Activated CD8-positive, alpha-beta T cell treated with anti-CD3 and anti-CD28 coated beads, Interleukin-2, amount 10 ng/mL, durations not matched to agents 7 days and 5 days (primary cell): ENCODE measurements around the gene MAP1LC3B. TPM values are rescaled to one million over a fixed set of nuclear protein-coding genes. Genes with fewer than 3 reads are reported as not detected.
A peak's percentile ranks its signal among the peaks of the same experiment; 100 is the strongest.

Source experiments
- ATAC-seq: fragments of 150-1000 bp; cut with Tn5 transposase; one replicate; pipeline ENCODE4 v1.10.0; 2021; ENCODE audit warnings: moderate library complexity
- CTCF ChIA-PET: fragments of 350-600 bp; sonication (Branson Sonifier 250); formaldehyde crosslinking; loops from one replicate; lab custom pipeline; 2021; ENCODE audit warnings: antibody characterized with exemption; lab: Charles Lee
- POLR2A ChIA-PET: fragments of 350-600 bp; sonication (Branson Sonifier 250); formaldehyde crosslinking; loops from one replicate; lab custom pipeline; 2021; ENCODE audit warnings: antibody characterized with exemption; lab: Charles Lee
- DNase-seq: peaks from one replicate; pipeline ENCODE4 v3.0.0-alpha.2; 2020
- H3K27ac Mint-ChIP-seq: one replicate; pipeline ENCODE4 v1.8.0; 2021; ENCODE audit warnings: mild to moderate bottlenecking, mixed read lengths
- H3K27me3 Mint-ChIP-seq: one replicate; pipeline ENCODE4 v1.8.0; 2021; ENCODE audit warnings: low read depth, mixed read lengths
- H3K36me3 Mint-ChIP-seq: one replicate; pipeline ENCODE4 v1.8.0; 2021; ENCODE audit warnings: low read depth, mixed read lengths
- H3K4me1 Mint-ChIP-seq: one replicate; pipeline ENCODE4 v1.8.0; 2021; ENCODE audit warnings: low read depth, mixed read lengths
- H3K4me3 Mint-ChIP-seq: one replicate; pipeline ENCODE4 v1.8.0; 2021; ENCODE audit warnings: mild to moderate bottlenecking, mixed read lengths
- H3K9me3 Mint-ChIP-seq: one replicate; pipeline ENCODE4 v1.8.0; 2022; ENCODE audit warnings: mixed read lengths; ENCODE audit not compliant: insufficient read depth
- total RNA-seq, 2 experiments: library from RNA; stranded (reverse); gene quantifications; one replicate each; pipeline ENCODE4 v1.2.3, GENCODE V29; 2021

The MAP1LC3B gene
- total RNA-seq, 2 experiments from 2014 or later: 40.2 to 45.3 TPM

DNA sequence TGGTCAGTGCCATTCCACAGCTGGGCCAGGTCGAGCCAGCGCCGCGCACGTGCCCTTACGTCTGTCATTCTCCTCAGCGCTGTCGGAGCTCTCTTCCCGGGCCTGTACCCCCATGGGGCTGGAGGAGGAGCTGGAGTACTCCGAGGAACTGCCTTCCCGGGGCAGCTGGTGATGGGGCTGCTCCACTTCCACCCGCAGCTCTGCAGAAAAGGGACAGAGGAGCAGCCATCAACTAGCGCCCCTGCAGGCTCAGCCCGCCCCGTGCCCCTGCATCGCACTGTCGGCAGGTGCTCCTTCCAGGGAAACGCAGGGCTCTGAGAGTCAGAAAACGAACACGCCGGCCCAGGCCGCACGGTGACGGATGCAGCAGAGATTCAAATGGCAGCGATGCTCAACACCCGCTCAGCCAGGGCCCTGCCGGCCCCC lies 20.9 kb downstream of the MAP1LC3B start:
- DNase-seq (no peak), ATAC-seq (no peak)
- Mint-ChIP-seq H3K4me3 (no peak overlapping the region), H3K27me3 (no peaks in the 10 kb centered on the region), H3K36me3 (no peaks in the 10 kb centered on the region), H3K27ac (no peak overlapping the region), H3K4me1 (no peaks in the 10 kb centered on the region), H3K9me3 (no peaks in the 10 kb centered on the region)
- CTCF ChIA-PET: no interaction called here
- POLR2A ChIA-PET: interaction anchor here (0.7 kb wide), 1 partner anchor 1169 kb away, joined by 3 read pairs; no protein-coding TSS in a partner anchor

GRCh38 chr16:87414251-87414680 lies 22.1 kb downstream of the MAP1LC3B start:
- no peaks in the 10 kb centered on the region for H3K9me3 Mint-ChIP-seq
- H3K27ac Mint-ChIP-seq: no peak overlapping the region
- ATAC-seq (no peak), DNase-seq (no peak)
- no peak overlapping the region for H3K4me3 Mint-ChIP-seq
- H3K27me3 Mint-ChIP-seq: no peaks in the 10 kb centered on the region
- no peaks in the 10 kb centered on the region for H3K4me1 Mint-ChIP-seq
- ChIA-PET CTCF (no interaction called here), POLR2A (no interaction called here)
- no peaks in the 10 kb centered on the region for H3K36me3 Mint-ChIP-seq

DNA sequence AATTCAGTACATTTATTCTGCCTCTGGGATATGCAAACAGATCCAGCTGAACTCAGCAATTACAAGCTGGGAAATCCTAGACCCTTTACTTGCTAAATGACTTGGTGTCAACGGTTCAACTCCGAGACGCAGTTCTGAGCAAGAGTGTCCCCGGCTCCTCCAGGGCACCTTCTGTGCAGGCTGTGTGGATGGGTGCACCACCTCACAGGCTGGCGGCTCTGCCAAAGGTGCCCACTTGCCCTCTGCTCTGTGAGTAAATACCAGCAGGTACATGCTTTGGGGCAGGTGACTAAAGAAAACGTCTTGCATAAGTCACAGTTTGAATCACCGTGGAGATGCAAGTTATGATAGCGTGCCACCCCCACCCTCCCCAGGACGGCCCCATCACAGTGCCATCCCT lies 23.3 kb downstream of the MAP1LC3B start:
- H3K36me3 Mint-ChIP-seq: no peaks in the 10 kb centered on the region
- H3K27me3 Mint-ChIP-seq: no peaks in the 10 kb centered on the region

DNA sequence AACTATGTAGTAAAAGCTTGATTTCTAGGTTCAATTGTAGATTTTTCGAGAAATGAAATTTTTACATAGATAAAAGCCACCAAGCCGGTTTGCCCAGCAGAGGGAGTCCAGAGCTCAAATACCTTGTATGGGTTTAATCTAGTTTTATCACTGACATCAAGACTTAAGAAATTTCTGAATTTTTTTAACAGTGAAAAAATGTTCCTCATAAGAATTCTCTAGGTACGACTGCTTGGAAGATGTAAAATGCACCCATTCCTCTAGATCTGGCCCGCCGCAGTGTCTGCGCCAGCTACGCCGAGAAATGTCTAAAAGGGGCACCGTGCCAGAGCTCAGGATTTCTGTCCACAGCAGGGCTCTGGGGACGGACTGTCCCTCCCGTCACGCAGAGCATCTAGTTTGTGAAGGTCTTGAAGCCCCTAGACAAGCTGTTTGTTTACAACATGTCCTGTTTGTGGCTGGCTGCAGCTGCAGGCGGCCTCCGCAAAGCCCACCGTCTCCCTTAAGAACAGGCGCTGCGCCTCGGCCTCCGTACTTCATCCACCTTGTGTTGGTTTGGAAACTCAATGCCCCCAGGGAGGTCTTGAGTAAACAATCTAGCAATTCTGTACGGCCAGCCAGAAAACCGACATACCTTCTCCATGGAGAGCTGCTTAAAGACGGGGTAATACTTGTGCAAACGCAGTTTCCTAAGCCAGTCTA lies 24.8 kb downstream of the MAP1LC3B start:
- no peak overlapping the region for H3K4me3 Mint-ChIP-seq
- no peaks in the 10 kb centered on the region for H3K27me3 Mint-ChIP-seq
- no peaks in the 10 kb centered on the region for H3K36me3 Mint-ChIP-seq
- ChIA-PET CTCF (interaction anchor here (0.6 to 2.2 kb wide), 20 partner anchors 9 to 859 kb away, joined by 3 to 38 read pairs (median 4); partner anchors contain the start of gene FBXO31), POLR2A (no interaction called here)
- no peaks in the 10 kb centered on the region for H3K4me1 Mint-ChIP-seq
- DNase-seq (peak; percentile 39), ATAC-seq (no peak)
- H3K9me3 Mint-ChIP-seq: no peaks in the 10 kb centered on the region
- no peak overlapping the region for H3K27ac Mint-ChIP-seq

More for the DNA sequence above, 23.3 kb downstream of the MAP1LC3B start:
- POLR2A ChIA-PET: no interaction called here
- CTCF ChIA-PET: interaction anchor here (1.0 kb wide), 1 partner anchor 221 kb away, joined by 6 read pairs; no protein-coding TSS in a partner anchor
- ATAC-seq: no peak
- no peaks in the 10 kb centered on the region for H3K4me1 Mint-ChIP-seq
- no peaks in the 10 kb centered on the region for H3K9me3 Mint-ChIP-seq
- no peak overlapping the region for H3K4me3 Mint-ChIP-seq
- DNase-seq: no peak
- H3K27ac Mint-ChIP-seq: no peak overlapping the region

DNA sequence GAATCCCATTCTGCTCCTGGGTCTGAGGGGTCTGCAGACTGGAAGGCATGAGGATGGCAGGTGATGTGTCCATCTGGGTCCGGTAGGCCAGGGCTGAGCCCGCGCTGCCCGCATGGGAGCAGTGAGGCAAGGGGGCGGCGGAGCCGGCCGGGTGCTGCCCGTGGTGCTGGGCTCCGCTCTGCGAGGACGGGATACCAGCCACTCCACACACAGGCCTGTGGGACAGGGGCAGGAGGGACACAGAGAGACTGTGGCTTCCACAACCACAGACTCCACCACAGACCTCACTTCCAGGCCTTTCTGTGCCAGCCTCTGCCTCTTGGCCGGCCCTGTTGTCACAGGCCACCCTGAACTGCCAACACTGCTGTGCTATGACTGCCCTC lies 25.4 kb downstream of the MAP1LC3B start:
- Mint-ChIP-seq H3K27me3 (no peaks in the 10 kb centered on the region), H3K36me3 (no peaks in the 10 kb centered on the region), H3K27ac (no peak overlapping the region), H3K9me3 (no peaks in the 10 kb centered on the region), H3K4me1 (no peaks in the 10 kb centered on the region), H3K4me3 (no peak overlapping the region)
- ATAC-seq: no peak
- ChIA-PET CTCF (interaction anchor here (1.1 to 2.2 kb wide), 8 partner anchors 15 to 352 kb away, joined by 3 to 38 read pairs (median 4); no protein-coding TSS in a partner anchor), POLR2A (no interaction called here)
- no peak for DNase-seq

DNA sequence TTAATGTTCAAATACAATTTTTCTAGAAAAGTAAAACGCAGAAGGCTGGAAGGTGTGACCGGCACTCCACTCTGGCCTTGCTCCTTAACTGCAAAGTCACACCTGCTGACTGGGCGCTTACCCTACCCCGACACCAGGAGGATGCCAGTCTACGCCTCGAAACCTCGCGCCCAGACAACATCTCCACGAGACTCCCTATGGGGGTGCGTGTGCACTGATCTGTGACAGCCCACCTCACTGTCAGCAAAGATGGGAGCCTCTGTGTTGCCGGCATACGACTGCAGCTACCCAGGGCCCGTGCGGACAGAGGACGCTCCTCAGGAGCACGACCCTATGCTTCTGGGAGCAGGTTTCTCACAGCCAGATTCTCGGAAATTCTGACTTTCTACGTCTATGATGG lies 26.1 kb downstream of the MAP1LC3B start:
- ATAC-seq (no peak), DNase-seq (no peak)
- ChIA-PET CTCF (interaction anchor here (2.2 kb wide), 1 partner anchor 351 kb away, joined by 7 read pairs; no protein-coding TSS in a partner anchor), POLR2A (no interaction called here)
- Mint-ChIP-seq H3K36me3 (no peaks in the 10 kb centered on the region), H3K9me3 (no peaks in the 10 kb centered on the region), H3K27ac (no peak overlapping the region), H3K27me3 (no peaks in the 10 kb centered on the region), H3K4me1 (no peaks in the 10 kb centered on the region), H3K4me3 (no peak overlapping the region)

GRCh38 chr16:87418644-87419043 lies 26.5 kb downstream of the MAP1LC3B start:
- no peaks in the 10 kb centered on the region for H3K27me3 Mint-ChIP-seq
- H3K36me3 Mint-ChIP-seq: no peaks in the 10 kb centered on the region
- no peak overlapping the region for H3K4me3 Mint-ChIP-seq
- CTCF ChIA-PET: no interaction called here
- no peaks in the 10 kb centered on the region for H3K9me3 Mint-ChIP-seq
- no peaks in the 10 kb centered on the region for H3K4me1 Mint-ChIP-seq
- ATAC-seq: no peak
- POLR2A ChIA-PET: no interaction called here
- H3K27ac Mint-ChIP-seq: no peak overlapping the region
- no peak for DNase-seq

DNA sequence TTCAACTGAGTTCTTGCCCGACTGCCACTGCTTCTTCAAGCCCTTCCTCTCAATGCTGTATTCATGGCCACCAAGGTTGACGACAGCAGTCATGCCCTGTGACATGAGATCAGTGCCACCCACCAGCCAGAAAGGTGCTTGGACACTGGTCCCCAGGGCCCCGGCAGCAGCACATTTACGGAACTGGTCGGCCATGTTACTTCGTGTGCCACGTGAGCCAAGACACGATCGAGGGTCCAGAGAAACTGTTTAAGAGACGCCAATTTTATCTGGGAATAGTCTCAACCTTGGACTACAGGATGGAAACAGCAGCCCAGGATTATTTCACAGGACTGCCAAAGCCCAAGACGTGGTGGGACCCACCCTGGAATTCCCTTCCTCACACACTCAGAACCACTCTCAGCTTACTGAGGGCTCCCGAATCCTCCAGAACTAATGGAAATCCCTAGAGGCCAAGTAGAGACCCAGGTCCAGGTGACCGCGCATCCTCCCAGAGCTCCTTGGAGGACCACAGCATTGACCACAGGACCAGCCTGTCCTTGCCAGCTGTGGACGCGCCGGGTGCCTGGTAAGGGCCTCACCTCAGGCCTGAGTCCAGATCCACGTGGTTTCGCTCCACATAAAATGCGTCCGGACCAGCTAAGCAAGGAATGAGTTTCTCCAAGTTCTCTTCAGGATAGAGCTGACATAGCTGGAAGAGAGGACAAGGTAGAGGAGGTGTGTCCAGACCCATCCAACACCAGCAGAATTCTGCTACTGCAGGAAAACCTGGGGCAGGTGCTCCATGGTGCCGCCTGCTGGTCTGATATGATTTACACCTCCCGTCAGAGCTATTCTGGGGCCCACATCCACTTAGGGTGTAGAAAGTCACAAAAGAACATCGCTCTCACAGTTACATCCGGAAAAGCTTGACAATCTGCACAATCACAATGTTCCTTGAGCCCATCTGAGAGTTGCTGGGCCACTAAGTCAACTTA lies 28.2 kb downstream of the MAP1LC3B start:
- Mint-ChIP-seq H3K36me3 (no peaks in the 10 kb centered on the region), H3K27ac (no peak overlapping the region), H3K4me3 (no peak overlapping the region), H3K27me3 (no peaks in the 10 kb centered on the region), H3K9me3 (no peaks in the 10 kb centered on the region), H3K4me1 (no peaks in the 10 kb centered on the region)
- no peak for DNase-seq
- ATAC-seq: no peak
- CTCF ChIA-PET: no interaction called here
- POLR2A ChIA-PET: no interaction called here

DNA sequence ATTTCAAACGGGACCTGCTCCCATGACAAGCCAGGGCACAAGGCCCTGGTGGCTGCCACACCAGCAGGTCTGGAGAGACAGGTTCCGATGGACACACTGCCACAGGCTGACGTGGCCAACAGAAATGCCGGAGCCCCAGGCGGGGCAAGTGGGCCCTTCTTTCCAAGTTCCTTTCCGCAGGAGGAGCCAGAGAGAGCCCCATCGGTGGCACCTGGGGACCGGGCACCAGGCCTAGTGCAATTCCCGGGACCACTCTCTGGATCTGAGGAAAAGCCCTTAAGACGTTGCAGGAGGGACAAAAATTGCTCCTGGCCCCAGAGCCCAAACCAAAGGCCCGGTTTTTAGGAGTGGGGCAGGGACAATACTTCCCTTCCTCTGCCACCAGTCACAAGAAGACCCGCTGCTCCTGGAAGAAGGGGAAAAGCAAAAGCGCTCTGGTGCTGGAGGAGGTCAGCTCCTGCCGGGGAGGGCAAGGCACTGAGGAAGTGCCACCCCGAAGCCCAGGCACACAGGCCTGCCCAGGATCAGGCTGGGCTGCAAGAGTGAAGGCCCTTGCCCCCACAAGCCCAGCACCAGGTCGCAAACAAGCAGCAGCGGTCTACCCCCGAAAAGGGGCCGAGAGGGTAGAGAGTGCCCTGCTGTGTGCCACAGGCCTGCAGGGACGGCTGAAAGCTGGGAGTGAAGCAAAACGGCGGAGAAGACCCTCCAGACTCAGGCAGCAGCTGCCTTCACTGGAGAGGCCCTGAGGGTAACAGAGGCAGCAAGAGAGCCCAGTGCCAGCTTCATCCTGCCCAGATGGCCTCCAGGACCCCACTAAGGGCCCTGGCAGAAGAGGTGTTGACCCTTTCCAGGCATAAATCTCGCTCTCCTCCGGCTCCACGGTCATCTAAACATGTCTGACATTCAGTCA lies 29.1 kb downstream of the MAP1LC3B start:
- Mint-ChIP-seq H3K4me1 (no peaks in the 10 kb centered on the region), H3K9me3 (no peaks in the 10 kb centered on the region), H3K4me3 (no peak overlapping the region), H3K27me3 (no peaks in the 10 kb centered on the region), H3K27ac (no peak overlapping the region), H3K36me3 (no peaks in the 10 kb centered on the region)
- ATAC-seq: no peak
- ChIA-PET CTCF (interaction anchor here (1.1 kb wide), 1 partner anchor 215 kb away, joined by 3 read pairs; no protein-coding TSS in a partner anchor), POLR2A (no interaction called here)
- DNase-seq: no peak

DNA sequence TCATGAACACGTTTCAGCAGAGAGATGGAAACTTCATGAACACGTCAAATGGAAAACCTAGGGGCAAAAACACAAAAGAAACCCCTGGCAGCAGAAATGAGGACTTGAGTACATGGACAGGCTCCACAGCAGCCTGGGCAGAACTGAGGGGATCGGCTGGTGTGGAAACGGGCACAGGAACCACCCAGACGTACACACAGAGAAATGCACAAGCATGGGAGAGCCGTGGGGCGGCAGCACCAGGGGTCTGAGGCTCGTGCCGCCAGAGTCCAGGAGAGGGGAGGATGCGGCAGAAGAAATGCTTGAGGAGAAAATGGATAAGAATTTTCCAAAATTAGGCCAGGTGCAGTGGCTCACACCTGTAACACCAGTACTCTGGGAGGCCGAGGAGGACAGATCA lies 30.0 kb downstream of the MAP1LC3B start:
- Mint-ChIP-seq H3K36me3 (no peaks in the 10 kb centered on the region), H3K27ac (no peak overlapping the region), H3K9me3 (no peaks in the 10 kb centered on the region), H3K4me3 (no peak overlapping the region), H3K27me3 (no peaks in the 10 kb centered on the region), H3K4me1 (no peaks in the 10 kb centered on the region)
- ChIA-PET CTCF (interaction anchor here (1.1 kb wide), 1 partner anchor 214 kb away, joined by 3 read pairs; no protein-coding TSS in a partner anchor), POLR2A (no interaction called here)
- DNase-seq (no peak), ATAC-seq (no peak)

- POLR2A ChIA-PET: no interaction called here
- Mint-ChIP-seq H3K27me3 (no peaks in the 10 kb centered on the region), H3K36me3 (no peaks in the 10 kb centered on the region), H3K4me3 (no peak overlapping the region), H3K27ac (no peak overlapping the region), H3K9me3 (no peaks in the 10 kb centered on the region), H3K4me1 (no peaks in the 10 kb centered on the region)
- CTCF ChIA-PET: no interaction called here
- DNase-seq (no peak), ATAC-seq (no peak)
These were observed 31.3 kb downstream of the MAP1LC3B start for GRCh38 chr16:87423429-87423828.
